ENCODE results near the gene NARS2.

GRCh38 chr11:78476066-78476465, 98.6 kb downstream of the NARS2 start:
- TF ChIP-seq, protein P1, sequence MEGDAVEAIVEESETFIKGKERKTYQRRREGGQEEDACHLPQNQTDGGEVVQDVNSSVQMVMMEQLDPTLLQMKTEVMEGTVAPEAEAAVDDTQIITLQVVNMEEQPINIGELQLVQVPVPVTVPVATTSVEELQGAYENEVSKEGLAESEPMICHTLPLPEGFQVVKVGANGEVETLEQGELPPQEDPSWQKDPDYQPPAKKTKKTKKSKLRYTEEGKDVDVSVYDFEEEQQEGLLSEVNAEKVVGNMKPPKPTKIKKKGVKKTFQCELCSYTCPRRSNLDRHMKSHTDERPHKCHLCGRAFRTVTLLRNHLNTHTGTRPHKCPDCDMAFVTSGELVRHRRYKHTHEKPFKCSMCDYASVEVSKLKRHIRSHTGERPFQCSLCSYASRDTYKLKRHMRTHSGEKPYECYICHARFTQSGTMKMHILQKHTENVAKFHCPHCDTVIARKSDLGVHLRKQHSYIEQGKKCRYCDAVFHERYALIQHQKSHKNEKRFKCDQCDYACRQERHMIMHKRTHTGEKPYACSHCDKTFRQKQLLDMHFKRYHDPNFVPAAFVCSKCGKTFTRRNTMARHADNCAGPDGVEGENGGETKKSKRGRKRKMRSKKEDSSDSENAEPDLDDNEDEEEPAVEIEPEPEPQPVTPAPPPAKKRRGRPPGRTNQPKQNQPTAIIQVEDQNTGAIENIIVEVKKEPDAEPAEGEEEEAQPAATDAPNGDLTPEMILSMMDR (IDR thresholded peaks at IDR 0.05) = no peak
- TF ChIP-seq POLR2A (IDR thresholded peaks at IDR 0.05) = no peak

All from thyroid gland (tissue), 4 donors.